ENCODE data around the gene TMEM116.

Gene TMEM116

DNA sequence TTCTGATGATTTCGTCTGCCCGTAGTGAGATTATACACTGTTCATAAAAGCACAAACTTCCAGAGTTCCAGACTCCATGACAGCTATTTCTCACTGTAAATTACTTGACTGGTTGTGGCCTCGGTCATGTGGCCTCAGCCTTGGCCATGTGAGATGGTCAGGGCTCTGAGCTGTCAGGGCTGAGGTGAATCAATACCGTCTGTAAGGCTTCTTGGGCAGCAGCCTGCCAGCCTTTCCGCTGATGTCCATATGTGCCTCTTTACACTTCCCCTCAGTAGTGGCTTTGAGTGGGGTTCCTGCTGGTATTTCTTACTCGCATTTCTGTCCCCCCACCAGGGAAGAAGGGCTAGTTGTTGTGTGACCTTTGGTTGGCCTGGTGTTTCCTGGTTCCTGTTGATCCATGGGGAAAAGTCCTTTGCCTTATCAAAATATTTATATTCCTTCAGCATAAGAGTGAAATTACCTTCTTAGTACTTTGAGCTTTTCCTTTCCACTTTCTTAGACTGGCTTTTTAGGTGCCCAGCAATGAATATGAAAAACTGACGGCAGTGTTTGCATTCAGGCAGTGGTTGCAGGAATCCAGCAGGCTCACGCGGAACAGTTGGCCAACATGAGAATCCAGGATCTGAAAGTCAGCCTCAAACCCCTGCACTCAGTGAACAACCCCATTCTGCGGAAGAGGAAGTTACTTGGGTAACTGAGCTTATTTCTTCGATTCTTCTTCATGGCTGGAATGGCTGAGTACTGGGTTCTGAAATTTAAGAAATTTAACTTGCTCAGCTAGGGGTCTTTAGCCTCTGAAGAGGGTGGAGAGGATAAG is 124.8 kb downstream of the TMEM116 start:
- DNase-seq = no peak

DNA sequence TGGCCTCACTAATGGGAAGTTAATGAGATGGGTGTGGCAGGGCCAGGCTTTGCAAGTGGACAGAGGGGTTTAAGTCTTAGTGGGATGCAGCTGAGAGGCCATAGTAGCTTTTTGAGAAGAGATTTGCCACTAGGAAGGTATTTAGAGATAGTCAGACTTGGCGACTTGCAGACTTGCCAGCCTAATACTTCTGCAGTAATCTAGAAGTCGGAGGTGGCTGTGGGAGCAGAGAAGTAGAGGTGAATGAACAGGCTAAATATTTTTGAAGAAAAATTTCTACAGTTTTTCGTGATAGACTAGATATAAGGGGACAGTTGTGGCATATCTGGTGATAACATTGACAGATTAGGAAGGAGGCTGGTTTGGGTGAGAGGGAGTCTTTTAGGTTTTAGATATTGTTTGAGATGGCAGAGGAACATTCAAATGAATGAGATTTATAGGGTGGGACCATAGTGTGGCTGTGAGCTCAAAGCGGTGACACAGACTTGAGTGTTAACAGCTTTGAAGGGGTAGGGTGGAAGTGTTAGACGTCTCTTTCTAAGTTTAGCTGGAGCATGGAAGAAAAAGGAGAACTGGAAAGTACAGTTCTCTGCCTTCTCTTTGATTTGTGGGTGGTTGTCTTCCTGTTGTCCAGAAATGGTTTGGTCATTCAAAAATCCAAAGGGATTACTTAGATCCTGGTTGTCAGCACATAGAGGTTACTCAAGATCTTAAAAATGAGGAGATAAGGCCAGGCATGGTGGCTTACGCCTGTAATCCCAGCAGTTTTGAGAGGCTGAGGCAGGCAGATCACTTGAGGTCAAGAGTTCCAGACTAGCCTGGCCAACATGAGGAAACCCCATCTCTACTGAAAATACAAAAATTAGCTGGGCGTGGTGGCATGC is 126.1 kb downstream of the TMEM116 start:
- no peak for DNase-seq

DNA sequence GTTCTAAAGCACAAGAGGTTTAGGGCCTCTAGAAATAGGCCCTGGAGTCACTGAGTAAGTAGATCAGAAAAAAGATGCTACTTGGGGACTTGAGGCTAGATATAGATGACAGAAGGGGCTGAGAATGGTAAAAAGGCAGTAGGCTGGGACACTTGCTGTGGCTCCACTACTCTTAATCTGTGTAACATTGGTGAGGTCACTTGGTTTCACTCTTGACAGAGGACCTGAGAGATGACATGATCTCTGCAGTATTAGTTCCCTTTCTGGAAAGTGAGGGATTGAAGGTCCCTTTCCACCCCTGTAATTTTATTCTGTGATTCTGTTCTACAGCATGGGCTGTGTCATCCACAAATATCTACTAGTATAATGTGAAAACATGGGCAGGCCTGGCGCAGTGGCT is 131.2 kb downstream of the TMEM116 start:
- no peak for DNase-seq

Data from KG1 (cell line).